Measurements from ENCODE around the gene DLGAP5. TPM values are rescaled to one million over a fixed set of nuclear protein-coding genes. Genes with fewer than 3 reads are reported as not detected.

The DLGAP5 gene
- polyA plus RNA-seq, 4 donors: 0.81 to 13.2 (median 6.6) TPM

DNA sequence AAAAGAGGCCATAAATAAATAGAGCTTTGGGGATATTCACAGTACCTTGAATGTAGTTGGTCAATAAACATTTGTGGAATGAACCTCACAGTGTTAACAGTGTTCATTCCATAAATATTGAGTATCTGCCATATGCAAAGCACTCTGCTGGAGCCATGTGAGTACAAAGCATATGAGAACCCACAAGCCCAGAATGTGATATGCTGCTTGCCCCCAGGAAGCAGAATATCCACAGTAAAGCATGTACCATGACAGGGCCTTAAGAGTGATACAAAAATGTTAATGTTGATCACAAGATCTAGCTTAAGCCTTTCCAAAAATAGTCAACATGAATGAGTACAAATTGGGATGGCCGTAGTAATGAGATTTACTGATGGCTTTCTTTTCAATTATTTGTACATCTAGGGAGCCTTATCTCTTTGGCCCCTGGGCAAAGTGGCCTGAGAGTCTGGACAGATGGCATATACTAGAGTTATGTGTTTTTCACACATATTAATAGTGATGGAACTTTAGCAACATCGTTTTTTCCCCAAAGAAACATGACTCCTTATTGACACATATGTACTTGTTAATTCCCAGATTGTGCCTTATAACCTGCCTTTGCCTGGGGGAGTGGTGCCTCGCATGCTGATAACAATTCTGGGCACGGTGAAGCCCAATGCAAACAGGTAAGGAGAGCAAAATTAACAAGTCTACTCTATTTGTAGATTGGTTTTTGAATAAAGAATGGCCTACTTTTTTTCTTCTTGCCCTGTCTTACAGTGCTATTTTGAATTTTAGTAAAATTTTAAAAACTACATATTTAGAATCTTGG, 51.5 kb downstream of the DLGAP5 start:
- Histone ChIP-seq H3K27ac (ENCODE audit: low read depth in 1 of 3, low read length in 2 of 3) (no peak overlapping the region), H3K36me3 (ENCODE audit: control insufficient read depth in 3 of 3, insufficient read depth in 2 of 3, low read depth in 1 of 3, low read length in 3 of 3) (peaks cover 21 to 55% (median 45%) of the 10 kb centered on the region in 3 donors), H3K4me1 (ENCODE audit: control insufficient read depth in 3 of 3, insufficient read depth in 2 of 3, low read depth in 1 of 3, low read length in 2 of 3) (peaks cover 3 to 46% (median 5%) of the 10 kb centered on the region in 3 donors), H3K9me3 (ENCODE audit: control insufficient read depth in 2 of 2, insufficient read depth in 1 of 2, low read depth in 1 of 2, low read length in 1 of 2) (no peaks in the 10 kb centered on the region), H3K4me3 (ENCODE audit: low read depth in 1 of 3, low read length in 3 of 3) (no peak overlapping the region), H3K27me3 (ENCODE audit: control insufficient read depth in 3 of 3, insufficient read depth in 3 of 3, low read length in 3 of 3) (no peaks in the 10 kb centered on the region)
- WGBS, 3 donors: 81 to 86% (median 81%) methylated on average over 4 of the region's 4 CpGs
- FAIRE-seq (no peak), DNase-seq (peak in 1 of 2 donors; percentile 16)

DNA sequence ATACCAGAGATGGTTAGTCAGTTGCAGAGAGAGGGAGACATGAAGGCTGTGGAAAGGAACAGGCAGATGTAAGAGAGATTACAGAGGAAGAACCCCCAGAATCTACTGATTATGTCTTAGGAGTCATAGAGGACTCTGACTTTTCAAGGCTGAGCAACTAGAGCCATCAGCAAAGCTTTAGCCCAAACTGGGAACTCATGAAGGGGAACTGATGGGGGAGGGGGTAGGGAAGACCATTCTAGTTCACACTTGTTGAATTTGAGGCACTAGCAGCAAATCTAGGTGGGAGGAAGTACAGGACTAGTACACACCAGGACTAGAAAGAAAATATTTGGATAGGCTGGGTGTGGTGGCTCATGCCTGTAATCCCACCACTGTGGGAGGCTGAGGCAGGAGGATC, 52.2 kb downstream of the DLGAP5 start:
- no peaks in the 10 kb centered on the region for H3K27me3 ChIP-seq (ENCODE audit: control insufficient read depth in 3 of 3, insufficient read depth in 3 of 3, low read length in 3 of 3)
- peaks cover 3 to 46% (median 5%) of the 10 kb centered on the region in 3 donors for H3K4me1 ChIP-seq (ENCODE audit: control insufficient read depth in 3 of 3, insufficient read depth in 2 of 3, low read depth in 1 of 3, low read length in 2 of 3)
- H3K36me3 ChIP-seq (ENCODE audit: control insufficient read depth in 3 of 3, insufficient read depth in 2 of 3, low read depth in 1 of 3, low read length in 3 of 3): peaks cover 19 to 55% (median 42%) of the 10 kb centered on the region in 3 donors
- FAIRE-seq (no peak), DNase-seq (peak in 1 of 2 donors; percentile 11)
- H3K4me3 ChIP-seq (ENCODE audit: low read depth in 1 of 3, low read length in 3 of 3): no peak overlapping the region
- H3K9me3 ChIP-seq (ENCODE audit: control insufficient read depth in 2 of 2, insufficient read depth in 1 of 2, low read depth in 1 of 2, low read length in 1 of 2): no peaks in the 10 kb centered on the region
- no peak overlapping the region for H3K27ac ChIP-seq (ENCODE audit: low read depth in 1 of 3, low read length in 2 of 3)

DNA sequence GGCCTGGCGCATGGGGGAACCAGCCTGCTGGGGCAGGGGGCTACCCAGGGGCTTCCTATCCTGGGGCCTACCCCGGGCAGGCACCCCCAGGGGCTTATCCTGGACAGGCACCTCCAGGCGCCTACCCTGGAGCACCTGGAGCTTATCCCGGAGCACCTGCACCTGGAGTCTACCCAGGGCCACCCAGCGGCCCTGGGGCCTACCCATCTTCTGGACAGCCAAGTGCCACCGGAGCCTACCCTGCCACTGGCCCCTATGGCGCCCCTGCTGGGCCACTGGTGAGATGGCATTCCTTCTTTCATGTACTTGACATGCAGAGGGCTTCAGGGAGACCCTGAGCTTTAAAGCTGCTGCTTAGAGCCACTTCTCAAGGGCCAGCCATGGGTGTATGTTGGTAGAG, 53.3 kb downstream of the DLGAP5 start:
- peak in 1 of 2 donors; percentile 34 for DNase-seq
- no peak for FAIRE-seq
- Histone ChIP-seq H3K9me3 (ENCODE audit: control insufficient read depth in 2 of 2, insufficient read depth in 1 of 2, low read depth in 1 of 2, low read length in 1 of 2) (no peaks in the 10 kb centered on the region), H3K4me1 (ENCODE audit: control insufficient read depth in 3 of 3, insufficient read depth in 2 of 3, low read depth in 1 of 3, low read length in 2 of 3) (peaks cover 3 to 54% (median 9%) of the 10 kb centered on the region in 3 donors), H3K27ac (ENCODE audit: low read depth in 1 of 3, low read length in 2 of 3) (no peak overlapping the region), H3K36me3 (ENCODE audit: control insufficient read depth in 3 of 3, insufficient read depth in 2 of 3, low read depth in 1 of 3, low read length in 3 of 3) (peaks cover 16 to 52% (median 38%) of the 10 kb centered on the region in 3 donors), H3K4me3 (ENCODE audit: low read depth in 1 of 3, low read length in 3 of 3) (no peak overlapping the region), H3K27me3 (ENCODE audit: control insufficient read depth in 3 of 3, insufficient read depth in 3 of 3, low read length in 3 of 3) (no peaks in the 10 kb centered on the region)
- 92 to 93% (median 92%) methylated on average over 7 of the region's 7 CpGs for WGBS, 3 donors

DNA sequence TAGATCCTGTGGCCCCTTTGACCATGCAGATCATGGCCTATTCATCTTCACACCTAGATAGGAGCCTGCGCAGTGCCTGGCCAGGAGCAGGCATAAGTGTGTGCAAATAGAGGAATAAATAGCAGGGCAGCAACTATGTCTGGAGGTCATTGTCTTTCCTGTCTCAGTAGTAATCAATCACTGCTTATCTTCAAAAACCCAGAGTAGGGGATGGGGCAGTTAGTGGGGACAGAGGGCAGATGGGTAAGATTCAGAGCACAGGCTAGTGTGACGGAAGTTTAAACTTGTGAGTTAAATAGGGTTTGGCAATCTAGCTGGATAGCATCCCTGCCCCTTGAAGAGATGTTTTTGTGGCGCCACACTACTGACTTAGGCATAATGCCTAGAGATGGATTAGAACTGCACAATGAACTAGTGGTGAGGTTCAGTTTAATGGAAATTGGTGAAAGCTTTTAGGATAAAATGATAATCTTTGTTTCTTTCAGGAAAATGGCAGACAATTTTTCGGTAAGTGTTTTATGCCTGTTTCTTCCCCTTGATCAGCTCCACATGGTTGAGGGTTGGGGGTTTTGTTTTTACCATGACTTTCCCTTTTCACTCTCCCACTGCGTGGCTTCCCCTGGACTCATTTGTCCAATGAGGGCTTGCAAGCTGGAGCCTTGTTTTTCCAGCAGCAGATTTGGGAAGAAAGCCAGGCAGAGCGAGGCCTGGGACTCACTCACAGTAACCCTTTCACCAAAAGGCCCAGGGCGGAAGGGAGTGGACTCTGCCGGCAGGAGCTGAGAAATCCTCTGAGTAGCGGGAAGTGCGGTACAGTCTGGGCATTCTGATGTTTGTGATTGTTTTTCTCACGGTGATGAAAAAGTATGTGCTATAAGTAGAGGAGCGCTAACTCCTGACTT, 54.2 kb downstream of the DLGAP5 start:
- no peak for FAIRE-seq
- Histone ChIP-seq H3K4me1 (ENCODE audit: control insufficient read depth in 3 of 3, insufficient read depth in 2 of 3, low read depth in 1 of 3, low read length in 2 of 3) (peaks cover 3 to 55% (median 9%) of the 10 kb centered on the region in 3 donors), H3K36me3 (ENCODE audit: control insufficient read depth in 3 of 3, insufficient read depth in 2 of 3, low read depth in 1 of 3, low read length in 3 of 3) (peaks cover 13 to 53% (median 35%) of the 10 kb centered on the region in 3 donors), H3K9me3 (ENCODE audit: control insufficient read depth in 2 of 2, insufficient read depth in 1 of 2, low read depth in 1 of 2, low read length in 1 of 2) (no peaks in the 10 kb centered on the region), H3K4me3 (ENCODE audit: low read depth in 1 of 3, low read length in 3 of 3) (peak overlapping the region in 1 of 3 donors; percentile 3), H3K27ac (ENCODE audit: low read depth in 1 of 3, low read length in 2 of 3) (peak overlapping the region in 2 of 3 donors; percentile 43 to 49), H3K27me3 (ENCODE audit: control insufficient read depth in 3 of 3, insufficient read depth in 3 of 3, low read length in 3 of 3) (no peaks in the 10 kb centered on the region)
- DNase-seq: peak in 1 of 2 donors; percentile 43
- 58 to 86% (median 83%) methylated on average over 12 of the region's 12 CpGs for WGBS, 3 donors

DNA sequence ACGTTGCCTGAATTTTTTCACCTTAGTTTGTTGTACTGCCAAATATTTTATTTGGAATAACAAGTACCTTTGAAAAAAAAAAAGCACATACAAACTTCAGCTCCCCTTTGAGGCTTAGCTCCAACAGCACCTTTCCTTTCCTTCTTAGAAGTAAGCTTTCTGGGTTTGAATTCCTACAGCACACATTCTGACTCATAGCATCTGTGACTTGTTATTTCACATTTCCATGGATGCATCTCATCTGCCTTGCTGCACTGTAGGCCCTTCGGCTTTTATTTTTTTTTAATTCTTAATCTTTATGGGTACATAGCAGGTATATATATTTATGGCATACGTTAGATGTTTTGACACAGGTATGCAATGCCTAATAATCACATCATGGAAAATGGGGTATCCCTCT, 55.1 kb downstream of the DLGAP5 start:
- peaks cover 12 to 55% (median 30%) of the 10 kb centered on the region in 3 donors for H3K36me3 ChIP-seq (ENCODE audit: control insufficient read depth in 3 of 3, insufficient read depth in 2 of 3, low read depth in 1 of 3, low read length in 3 of 3)
- FAIRE-seq: no peak
- WGBS, 3 donors: 81 to 84% (median 82%) methylated on average over 3 of the region's 3 CpGs
- peak in 1 of 2 donors; percentile 19 for DNase-seq
- H3K27me3 ChIP-seq (ENCODE audit: control insufficient read depth in 3 of 3, insufficient read depth in 3 of 3, low read length in 3 of 3): no peaks in the 10 kb centered on the region
- peaks cover 3 to 54% (median 13%) of the 10 kb centered on the region in 3 donors for H3K4me1 ChIP-seq (ENCODE audit: control insufficient read depth in 3 of 3, insufficient read depth in 2 of 3, low read depth in 1 of 3, low read length in 2 of 3)
- no peaks in the 10 kb centered on the region for H3K9me3 ChIP-seq (ENCODE audit: control insufficient read depth in 2 of 2, insufficient read depth in 1 of 2, low read depth in 1 of 2, low read length in 1 of 2)
- H3K4me3 ChIP-seq (ENCODE audit: low read depth in 1 of 3, low read length in 3 of 3): no peak overlapping the region
- H3K27ac ChIP-seq (ENCODE audit: low read depth in 1 of 3, low read length in 2 of 3): peak overlapping the region in 1 of 3 donors; percentile 29

DNA sequence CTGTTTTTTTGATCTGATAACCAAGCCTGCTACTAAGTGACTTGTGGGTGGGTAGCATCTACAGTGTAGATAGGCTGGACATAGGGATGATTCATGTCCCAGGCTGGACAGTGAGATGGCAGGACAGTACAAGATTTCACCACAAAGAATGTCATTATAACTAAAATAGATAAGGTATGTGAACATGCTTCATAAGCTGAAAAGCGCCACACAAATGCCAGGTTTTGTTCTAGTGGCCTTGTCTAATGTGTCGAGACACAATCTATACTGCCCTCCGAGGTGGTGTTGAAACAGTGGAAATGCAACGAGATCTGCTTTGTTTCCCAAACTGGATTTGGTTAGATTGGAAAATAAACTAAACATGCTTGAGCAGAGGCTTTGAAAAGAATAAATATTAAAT, 58.0 kb downstream of the DLGAP5 start:
- Histone ChIP-seq H3K9me3 (ENCODE audit: control insufficient read depth in 2 of 2, insufficient read depth in 1 of 2, low read depth in 1 of 2, low read length in 1 of 2) (no peaks in the 10 kb centered on the region), H3K27me3 (ENCODE audit: control insufficient read depth in 3 of 3, insufficient read depth in 3 of 3, low read length in 3 of 3) (no peaks in the 10 kb centered on the region), H3K4me3 (ENCODE audit: low read depth in 1 of 3, low read length in 3 of 3) (peak overlapping the region in 2 of 3 donors; percentile 6 to 92), H3K27ac (ENCODE audit: low read depth in 1 of 3, low read length in 2 of 3) (peak overlapping the region in 1 of 3 donors; percentile 98), H3K36me3 (ENCODE audit: control insufficient read depth in 3 of 3, insufficient read depth in 2 of 3, low read depth in 1 of 3, low read length in 3 of 3) (peaks cover 2 to 51% (median 10%) of the 10 kb centered on the region in 3 donors), H3K4me1 (ENCODE audit: control insufficient read depth in 3 of 3, insufficient read depth in 2 of 3, low read depth in 1 of 3, low read length in 2 of 3) (peaks cover 3 to 40% (median 13%) of the 10 kb centered on the region in 3 donors)
- FAIRE-seq: no peak
- DNase-seq: peak in 1 of 2 donors; percentile 55
- 41 to 47% (median 46%) methylated on average over 4 of the region's 4 CpGs for WGBS, 3 donors

DNA sequence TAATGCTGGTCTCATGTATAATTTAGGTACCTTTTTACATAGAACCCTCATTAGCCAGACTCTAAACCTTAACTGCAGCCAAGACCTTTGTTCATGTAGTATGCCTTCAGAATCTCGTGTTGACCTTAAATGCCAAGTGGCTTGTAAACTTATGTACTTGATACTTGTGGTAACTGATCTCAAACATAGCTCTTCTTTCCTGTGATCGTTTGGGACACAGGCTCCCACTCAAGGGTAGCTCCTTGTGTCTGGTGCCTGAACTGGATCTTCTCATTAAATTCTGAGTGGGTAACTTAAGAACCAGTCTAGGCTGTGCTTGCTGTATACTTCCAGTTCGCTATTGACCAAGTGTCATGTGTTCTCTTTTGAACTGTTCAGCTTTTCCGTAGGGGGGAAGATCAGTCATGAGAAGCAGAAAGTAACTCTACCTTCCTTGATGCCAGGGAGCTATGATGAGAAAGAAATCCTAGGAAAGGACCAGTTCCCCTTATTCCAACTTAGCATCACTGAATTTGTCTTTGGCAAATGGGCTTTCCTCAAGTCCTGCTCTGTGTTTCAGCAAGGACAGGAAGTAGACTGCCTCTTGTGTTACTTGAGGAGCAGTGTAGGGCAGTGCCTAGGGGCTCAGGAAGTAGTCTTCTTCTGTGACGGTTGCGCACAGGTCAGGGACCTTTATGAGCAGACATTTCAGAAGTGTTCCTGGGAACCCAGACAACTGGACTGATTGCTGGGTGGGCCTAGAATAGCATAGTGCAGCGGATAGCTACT, 59.8 kb downstream of the DLGAP5 start:
- WGBS, 3 donors: 51 to 60% (median 57%) methylated on average over 7 of the region's 7 CpGs
- DNase-seq (peak in 1 of 2 donors; percentile 78), FAIRE-seq (no peak)
- H3K4me3 ChIP-seq (ENCODE audit: low read depth in 1 of 3, low read length in 3 of 3): peak overlapping the region; percentile 24 to 99 (median 92)
- H3K36me3 ChIP-seq (ENCODE audit: control insufficient read depth in 3 of 3, insufficient read depth in 2 of 3, low read depth in 1 of 3, low read length in 3 of 3): peaks cover 0 to 37% (median 2%) of the 10 kb centered on the region in 3 donors
- no peaks in the 10 kb centered on the region for H3K9me3 ChIP-seq (ENCODE audit: control insufficient read depth in 2 of 2, insufficient read depth in 1 of 2, low read depth in 1 of 2, low read length in 1 of 2)
- no peaks in the 10 kb centered on the region for H3K27me3 ChIP-seq (ENCODE audit: control insufficient read depth in 3 of 3, insufficient read depth in 3 of 3, low read length in 3 of 3)
- peaks cover 0 to 40% (median 11%) of the 10 kb centered on the region in 3 donors for H3K4me1 ChIP-seq (ENCODE audit: control insufficient read depth in 3 of 3, insufficient read depth in 2 of 3, low read depth in 1 of 3, low read length in 2 of 3)
- H3K27ac ChIP-seq (ENCODE audit: low read depth in 1 of 3, low read length in 2 of 3): peak overlapping the region; percentile 27 to 98 (median 56)

Measured in small intestine (tissue), 7 donors.